A549 (cell line): ENCODE results near the gene TLX3. TPM values are rescaled to one million over a fixed set of nuclear protein-coding genes. Genes with fewer than 3 reads are reported as not detected.
"Not testable (repeated sequence)": the region's sequence is repeated elsewhere in the genome, so short reads cannot be mapped to it uniquely, and the experiment has no call there.

Experiments used
- ATAC-seq, 2 experiments: fragments of 200-7000 bp in 1 of 2; fragments of >200 bp in 1 of 2; cut with Nextera tagmentation in 1 of 2; cut with Tn5 transposase in 1 of 2; 3 replicates each; pipeline versions ENCODE4 v1.8.0 to v1.9.1; 2018 to 2020; ENCODE audit warnings: mild to moderate bottlenecking in 1 of 2, moderate library complexity in 1 of 2
- CTCF ChIA-PET: fragments of 300-600 bp; sonication (Branson Sonifier 250); formaldehyde crosslinking; extraction: SDS; loops from one replicate; lab custom pipeline; 2021; ENCODE audit warnings: antibody characterized with exemption, inconsistent platforms; lab: Yijun Ruan, JAX
- POLR2A ChIA-PET: fragments of 350-600 bp; formaldehyde crosslinking; extraction: SDS; loops from one replicate; lab custom pipeline; 2021; ENCODE audit warnings: antibody characterized with exemption, inconsistent platforms; lab: Yijun Ruan, JAX
- DNase-seq, 2 experiments: peaks; one replicate each; pipeline versions ENCODE4 v3.0.0 to v3.0.0-alpha.2; 2011 to 2016; ENCODE audit warnings: low read depth in 1 of 2, low spot score in 1 of 2
- FAIRE-seq: peaks from 2 replicates; lab custom pipeline; 2011; peaks lifted over from hg19 to GRCh38; lab: Jason Lieb, UNC
- H3K27ac ChIP-seq, 2 experiments: fragments of >200 bp; sonication (Bioruptor Twin); formaldehyde crosslinking; 3 replicates each; pipeline ENCODE4 v1.5.1; 2016 to 2017
- H3K4me1 ChIP-seq: fragments of >200 bp; sonication (Bioruptor Twin); formaldehyde crosslinking; 3 replicates; pipeline ENCODE4 v1.6.1; 2016
- H3K4me2 ChIP-seq: fragments of >200 bp; sonication (Bioruptor Twin); formaldehyde crosslinking; 3 replicates; pipeline ENCODE4 v1.6.1; 2016
- H3K4me3 ChIP-seq: fragments of >200 bp; sonication (Bioruptor Twin); formaldehyde crosslinking; 3 replicates; pipeline ENCODE4 v1.5.1; 2016
- H3K9me3 ChIP-seq: fragments of >200 bp; sonication (Bioruptor Twin); formaldehyde crosslinking; 3 replicates; pipeline ENCODE4 v1.6.1; 2016
- ATOH8 ChIP-seq: fragments of 250-450 bp; sonication (Bioruptor Pico); IDR thresholded peaks from 2 replicates; pipeline ENCODE4 v1.5.0; 2020; ENCODE audit warnings: low read depth, mild to moderate bottlenecking, moderate library complexity
- CTCF ChIP-seq: fragments of >200 bp; sonication (Bioruptor Twin); formaldehyde crosslinking; IDR thresholded peaks from 3 replicates; pipeline ENCODE4 v1.5.1; 2016
- E2F6 ChIP-seq: IDR thresholded peaks from 2 replicates; pipeline ENCODE4 v1.6.1; 2012; ENCODE audit warnings: low read depth, borderline replicate concordance
- EHMT2 ChIP-seq: fragments of 200-600 bp; sonication (generic); IDR thresholded peaks from 2 replicates; pipeline ENCODE4 v1.6.1; 2016; ENCODE audit warnings: antibody characterized with exemption, low read depth, mild to moderate bottlenecking, moderate library complexity
- EP300 ChIP-seq, 2 experiments: fragments of >200 bp; sonication (Bioruptor Twin); formaldehyde crosslinking; IDR thresholded peaks; 2 replicates in 1 of 2; 3 replicates in 1 of 2; pipeline ENCODE4 v1.6.1; 2016 to 2017
- ESRRA ChIP-seq: fragments of 150-350 bp; IDR thresholded peaks from 2 replicates; pipeline ENCODE4 v1.6.1; 2014; ENCODE audit warnings: mild to moderate bottlenecking, low read length, borderline replicate concordance
- FOSB ChIP-seq: fragments of 250-450 bp; sonication (Bioruptor Pico); IDR thresholded peaks from 2 replicates; pipeline ENCODE4 v1.5.0; 2020; ENCODE audit warnings: mild to moderate bottlenecking, moderate library complexity
- HES2 ChIP-seq: fragments of >200 bp; sonication (Bioruptor Twin); formaldehyde crosslinking; IDR thresholded peaks from 2 replicates; pipeline ENCODE4 v1.6.1; 2016
- HOXA7 ChIP-seq: fragments of 250-450 bp; sonication (Bioruptor Pico); IDR thresholded peaks from 2 replicates; pipeline ENCODE4 v1.5.0; 2020; ENCODE audit warnings: mild to moderate bottlenecking, moderate library complexity
- JUN ChIP-seq, 2 experiments: fragments of >200 bp; sonication (Bioruptor Twin); formaldehyde crosslinking; IDR thresholded peaks; 2 replicates in 1 of 2; 3 replicates in 1 of 2; pipeline ENCODE4 v1.6.1; 2016 to 2017
- MAFK ChIP-seq: fragments of 450-650 bp; IDR thresholded peaks from 2 replicates; pipeline ENCODE4 v1.6.1; 2014; ENCODE audit not compliant: partially characterized antibody
- MYC ChIP-seq: IDR thresholded peaks from 2 replicates; pipeline ENCODE4 v1.6.1; 2012; ENCODE audit warnings: mild to moderate bottlenecking, inconsistent platforms, low read length, improper control_type of control experiment, borderline replicate concordance
- POLR2AphosphoS2 ChIP-seq: conservative IDR thresholded peaks from 2 replicates; pipeline ENCODE4 v1.6.1; 2012; ENCODE audit warnings: low read length, improper control_type of control experiment, inconsistent platforms
- RAD21 ChIP-seq, 2 experiments: fragments of >200 bp in 1 of 2; sonication (Bioruptor Twin) in 1 of 2; formaldehyde crosslinking in 1 of 2; IDR thresholded peaks in 1 of 2; conservative IDR thresholded peaks in 1 of 2; 2 replicates in 1 of 2; 3 replicates in 1 of 2; pipeline ENCODE4 v1.6.1; 2012 to 2018; ENCODE audit warnings: inconsistent platforms in 1 of 2
- RARB ChIP-seq: fragments of 250-450 bp; sonication (Bioruptor Pico); IDR thresholded peaks from 2 replicates; pipeline ENCODE4 v1.8.0; 2021; ENCODE audit warnings: mild to moderate bottlenecking, moderate library complexity
- TFCP2L1 ChIP-seq: fragments of 250-450 bp; sonication (Bioruptor Pico); IDR thresholded peaks from 2 replicates; pipeline ENCODE4 v1.5.0; 2021; ENCODE audit warnings: mild to moderate bottlenecking
- ZSCAN20 ChIP-seq: fragments of 250-450 bp; sonication (Bioruptor Pico); IDR thresholded peaks from 2 replicates; pipeline ENCODE4 v1.8.0; 2022; ENCODE audit warnings: mild to moderate bottlenecking, moderate library complexity
- WGBS: methylation state at CpG from one replicate; pipeline ENCODE4 v1.1.6; 2017; ENCODE audit errors: missing lambda C conversion rate; 5-methylcytosine and 5-hydroxymethylcytosine counted together
- polyA plus RNA-seq, 4 experiments: library from polyadenylated mRNA; depleted of rRNA in 3 of 4; stranded (reverse); fragments of >200 nt; fragmentation: RNase III in 1 of 4; extraction: RNeasy Plus Mini Kit Qiagen cat#74134 plus additional on column Dnase treatment in 1 of 4; gene quantifications; 2 replicates in 3 of 4; 3 replicates in 1 of 4; pipeline ENCODE4 v1.2.3, GENCODE V29; 2011 to 2017
- small RNA-seq, 6 experiments: library from RNA; depleted of rRNA; stranded (forward); fragments of <200 nt; gene quantifications; one replicate each; pipeline ENCODE3, GENCODE V24; 2012

TLX3 gene
- polyA plus RNA-seq, 2 of the 4 experiments (the other 2 are of a cell fraction) = not detected

GRCh38 chr5:171357843-171358242 is 48.8 kb downstream of the TLX3 start:
- DNase-seq (no peak), FAIRE-seq (no peak), ATAC-seq (no peak)
- no peaks in the 10 kb centered on the region for H3K9me3 ChIP-seq
- CTCF ChIA-PET = interaction anchor here (0.9 to 1.2 kb wide), 3 partner anchors 10 to 613 kb away, joined by 3 to 4 read pairs (median 3); no protein-coding TSS in a partner anchor
- POLR2A ChIA-PET = no interaction called here
- TF ChIP-seq MAFK (no peak), EHMT2 (no peak), FOSB (CRISPR knock-in tag) (no peak), E2F6 (no peak), RAD21 (conservative IDR thresholded peaks at IDR 0.05 in 1 of 2, IDR thresholded peaks at IDR 0.05 in 1 of 2) (no peak), RARB (CRISPR knock-in tag) (no peak), HOXA7 (no peak), EP300 (IDR thresholded peaks at IDR 0.05) (no peak), ESRRA (no peak), POLR2AphosphoS2 (no peak), CTCF (no peak), ZSCAN20 (CRISPR knock-in tag) (no peak), MYC (no peak), ATOH8 (CRISPR knock-in tag) (no peak), TFCP2L1 (CRISPR knock-in tag) (no peak), JUN (IDR thresholded peaks at IDR 0.05) (no peak), HES2 (no peak)
- no peak overlapping the region for H3K27ac ChIP-seq
- H3K4me3 ChIP-seq = no peak overlapping the region
- H3K4me2 ChIP-seq = no peak overlapping the region
- 98% methylated on average over 2 of the region's 2 CpGs for WGBS
- no peaks in the 10 kb centered on the region for H3K4me1 ChIP-seq

- H3K4me2 ChIP-seq, H3K9me3 ChIP-seq, CTCF ChIA-PET, H3K4me3 ChIP-seq, DNase-seq, H3K4me1 ChIP-seq, POLR2A ChIA-PET, H3K27ac ChIP-seq, ATAC-seq, FAIRE-seq: not testable (repeated sequence)
- 68% methylated on average over 7 of the region's 7 CpGs for WGBS
Measured at GRCh38 chr5:171361151-171361550, 52.1 kb downstream of the TLX3 start.

Small RNAs within 50 kb of the gene (small RNA-seq; reads per million reads assigned to genes)
- gene AC091980.1 (0 to 0.43 (median 0) reads per million in 6 experiments), gene RN7SL339P (0 reads per million in 6 experiments)

Other genes starting within 250 kb of the TLX3 start
- 2,566 and 3,380 TPM in 2 replicates for gene NPM1, start 78.6 kb downstream of the TLX3 start, polyA plus RNA-seq (2011; rRNA removed)
- 4,830 to 6,153 TPM (median 5,196 TPM) in 3 replicates for gene NPM1, start 78.6 kb downstream of the TLX3 start, polyA plus RNA-seq (2017; fragmentation: RNase III; extraction: RNeasy Plus Mini Kit Qiagen cat#74134 plus additional on column Dnase treatment)
- gene FGF18, start 110.4 kb downstream of the TLX3 start, polyA plus RNA-seq (2011; rRNA removed) = 0.11 and 0.16 TPM in 2 replicates
- 0.09 to 0.34 TPM (median 0.18 TPM) in 3 replicates for gene FGF18, start 110.4 kb downstream of the TLX3 start, polyA plus RNA-seq (2017; fragmentation: RNase III; extraction: RNeasy Plus Mini Kit Qiagen cat#74134 plus additional on column Dnase treatment)